D341Med (cell line): ENCODE data around the gene PRKCD.
A peak's percentile ranks its signal among the peaks of the same experiment; 100 is the strongest.

Source experiments
- DNase-seq: peaks from one replicate; pipeline ENCODE4 v3.0.0; 2012; ENCODE audit warnings: low spot score

The PRKCD gene

DNA sequence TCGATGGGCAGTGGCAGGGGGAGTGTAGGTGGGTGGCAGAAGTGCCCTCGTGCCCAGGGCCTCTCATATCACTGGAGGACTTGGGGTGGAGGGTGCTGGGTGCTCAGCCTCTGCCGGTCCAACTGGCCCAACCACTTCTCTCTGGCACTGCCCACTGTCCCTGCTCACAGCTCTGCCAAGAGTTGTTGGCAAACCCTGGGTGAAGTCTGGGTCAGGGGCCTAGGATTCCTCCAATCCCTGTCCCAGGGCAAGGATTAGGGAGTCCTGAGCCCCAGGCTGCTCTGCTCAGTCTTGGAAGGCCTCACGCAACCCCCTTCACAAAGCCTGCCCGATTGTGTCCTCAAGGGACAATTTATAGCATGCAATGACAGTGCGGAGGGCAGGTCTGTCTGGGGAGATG is 5.2 kb upstream of the PRKCD start:
- DNase-seq = peak; percentile 50

DNA sequence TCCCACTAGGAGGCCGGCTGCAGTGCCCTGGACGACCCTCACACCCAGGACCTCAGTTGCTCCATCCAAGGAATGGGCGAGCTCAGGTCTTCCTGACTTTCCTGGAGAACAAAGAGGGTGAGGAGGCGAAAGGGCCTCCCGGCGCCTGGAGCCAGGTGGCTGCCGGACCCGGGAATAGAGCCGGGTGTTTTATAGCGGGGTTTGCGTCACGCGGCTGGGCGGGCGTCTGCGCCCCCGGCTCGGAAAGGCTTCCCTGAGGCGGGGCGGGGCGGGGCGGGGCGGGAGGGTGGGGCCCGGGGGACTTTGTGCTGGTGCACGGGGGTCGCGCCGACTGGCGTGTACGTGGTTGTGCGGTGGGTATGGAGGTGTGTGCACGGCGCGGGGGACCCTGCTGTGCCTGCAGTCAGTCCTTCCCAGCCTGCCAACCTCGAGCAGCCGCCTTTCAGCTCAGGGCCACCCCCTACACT is 4.6 kb upstream of the PRKCD start:
- no peak for DNase-seq

DNA sequence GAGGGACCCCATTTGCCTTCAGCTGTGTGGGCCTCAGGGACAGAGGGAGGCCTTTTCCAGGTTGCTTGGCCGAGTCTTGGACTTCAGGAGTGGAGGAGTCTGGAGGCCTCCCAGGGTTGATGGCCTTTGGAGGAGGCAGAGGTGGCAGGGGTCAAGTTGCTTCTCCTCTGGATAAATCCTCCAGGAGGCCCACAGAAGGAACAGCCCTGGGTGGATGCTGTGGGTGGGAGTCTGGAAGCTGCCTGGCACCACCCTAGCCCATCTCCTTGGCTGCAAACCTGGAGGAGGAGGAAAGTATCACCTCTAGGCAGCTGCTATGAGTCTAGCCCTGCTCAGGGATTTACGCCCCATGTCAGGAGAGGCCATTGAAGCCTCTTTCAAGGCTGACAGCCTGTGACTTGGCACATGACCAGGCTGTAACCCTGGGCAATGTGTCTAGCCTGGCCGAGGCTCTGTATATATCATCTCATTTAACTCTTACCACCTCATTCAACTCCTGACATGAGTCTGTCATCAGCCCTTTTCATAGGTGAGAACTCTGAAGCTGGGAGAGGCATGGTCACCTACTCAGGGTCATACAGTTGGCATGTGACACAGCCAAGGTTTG is 2.9 kb upstream of the PRKCD start:
- DNase-seq = no peak

GRCh38 chr3:53158765-53159155 is 2.2 kb upstream of the PRKCD start:
- DNase-seq = no peak

DNA sequence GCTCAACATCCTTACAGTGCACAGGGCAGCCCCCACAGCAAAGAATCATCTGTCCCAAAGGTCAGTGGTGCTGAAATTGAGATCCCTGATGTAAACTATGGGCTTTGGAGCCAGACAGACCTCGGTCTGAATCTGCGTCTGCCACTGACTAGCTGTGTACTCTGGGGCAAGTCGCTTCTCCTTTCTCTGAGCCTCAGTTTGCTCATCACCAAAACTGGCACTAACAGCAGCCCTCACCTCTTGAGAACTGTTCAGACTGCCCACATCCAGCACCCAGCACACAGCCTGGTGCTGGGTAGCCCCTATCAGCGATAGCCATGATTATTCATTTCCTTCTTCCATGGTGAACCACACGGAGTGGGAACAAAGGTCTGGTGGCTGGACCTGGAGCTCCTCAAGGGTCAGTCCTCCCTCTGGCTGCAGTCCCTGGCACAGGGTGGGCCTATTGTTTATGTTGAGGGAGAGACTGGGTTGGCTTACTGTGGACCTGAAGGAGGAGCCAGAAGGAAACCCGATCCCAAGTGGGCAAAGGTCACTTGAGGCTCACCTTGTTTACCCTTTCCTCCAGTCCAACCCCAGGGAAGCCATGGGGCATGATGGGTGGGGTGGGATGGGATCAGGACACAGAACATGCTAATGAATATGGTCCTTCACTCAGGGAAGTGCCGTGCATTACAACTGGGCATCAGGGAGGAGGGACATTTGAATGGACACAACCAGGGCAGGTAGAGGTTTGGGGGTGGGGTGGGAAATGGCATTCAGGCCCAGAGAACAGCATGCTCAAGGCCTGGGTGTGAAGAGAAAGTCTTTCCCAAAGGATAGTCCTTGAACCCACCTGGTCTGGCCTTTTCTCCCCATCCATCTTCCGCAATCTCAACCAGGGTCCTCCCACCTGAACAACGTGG is 1.6 kb upstream of the PRKCD start:
- no peak for DNase-seq

DNA sequence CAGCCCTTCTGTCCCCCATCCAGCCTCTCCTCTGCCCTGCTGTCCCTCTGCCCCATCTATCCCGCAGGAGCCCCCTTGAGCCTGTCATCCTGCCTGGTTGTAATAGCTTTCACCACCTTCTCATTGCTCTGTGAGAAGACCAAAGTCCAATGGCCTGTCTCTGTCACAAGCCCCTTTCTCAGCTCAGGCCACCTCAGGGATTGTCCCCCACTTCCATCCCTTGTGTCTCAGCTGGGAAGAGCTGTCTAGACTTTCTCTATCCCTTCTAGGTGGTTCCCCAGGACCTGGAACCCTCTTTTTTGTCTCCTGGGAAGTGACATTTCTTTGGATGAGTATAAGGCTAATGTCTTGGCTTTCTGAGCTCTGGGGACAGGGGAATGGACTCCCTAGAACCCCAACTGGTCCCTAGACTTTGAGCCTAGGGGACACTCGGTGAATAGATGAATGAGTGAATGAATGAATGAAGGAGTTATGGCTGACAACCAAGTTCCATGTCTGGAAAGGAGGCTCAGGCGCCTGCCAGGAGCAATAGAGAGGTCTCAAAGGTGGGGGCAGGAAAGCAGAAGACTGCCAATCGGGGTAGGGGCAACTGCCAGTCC is 849 bp upstream of the PRKCD start:
- no peak for DNase-seq

GRCh38 chr3:53161450-53161819 is 426 bp downstream of the PRKCD start:
- DNase-seq = no peak

- peak; percentile 82 for DNase-seq
Observed at GRCh38 chr3:53161820-53162671, 1.0 kb downstream of the PRKCD start.

DNA sequence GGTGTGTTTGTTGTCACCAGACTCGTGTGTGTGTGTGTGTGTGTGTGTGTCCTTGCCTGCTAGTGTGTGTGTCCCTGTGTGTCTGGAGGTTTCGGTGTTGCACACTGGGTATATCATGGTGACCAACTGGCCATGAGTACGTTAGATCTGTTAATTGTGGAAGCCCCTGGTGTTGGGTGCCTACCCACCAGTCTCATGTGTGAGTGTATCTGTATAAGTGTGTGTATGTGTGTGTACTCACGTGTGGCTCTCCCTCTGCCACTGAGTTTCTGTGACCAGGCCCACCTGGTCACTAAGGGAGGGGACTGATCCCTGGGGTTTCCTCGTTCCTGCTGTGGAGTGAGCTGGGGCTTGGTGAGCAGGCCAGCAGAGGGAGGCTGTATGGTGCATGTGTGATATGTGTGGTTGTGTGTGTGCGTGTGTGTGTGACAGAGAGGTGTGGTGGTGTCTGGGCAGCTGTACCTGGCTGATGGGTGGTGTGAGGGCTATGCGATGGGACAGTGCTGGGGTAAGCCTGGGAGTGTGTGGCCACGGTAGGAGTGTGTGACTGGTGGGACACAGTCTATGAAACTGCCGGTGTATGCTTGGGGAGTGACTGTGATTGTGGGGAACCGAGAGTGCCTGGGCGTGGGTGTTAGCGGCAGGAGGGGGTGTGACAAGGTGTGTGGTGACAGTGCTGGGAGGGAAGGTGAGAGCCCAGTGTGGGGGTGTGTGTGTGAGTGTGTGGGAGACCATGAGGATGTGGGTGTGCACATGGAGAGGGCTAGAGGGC is 1.8 kb downstream of the PRKCD start:
- no peak for DNase-seq

GRCh38 chr3:53163444-53164387 is 2.7 kb downstream of the PRKCD start:
- no peak for DNase-seq

DNA sequence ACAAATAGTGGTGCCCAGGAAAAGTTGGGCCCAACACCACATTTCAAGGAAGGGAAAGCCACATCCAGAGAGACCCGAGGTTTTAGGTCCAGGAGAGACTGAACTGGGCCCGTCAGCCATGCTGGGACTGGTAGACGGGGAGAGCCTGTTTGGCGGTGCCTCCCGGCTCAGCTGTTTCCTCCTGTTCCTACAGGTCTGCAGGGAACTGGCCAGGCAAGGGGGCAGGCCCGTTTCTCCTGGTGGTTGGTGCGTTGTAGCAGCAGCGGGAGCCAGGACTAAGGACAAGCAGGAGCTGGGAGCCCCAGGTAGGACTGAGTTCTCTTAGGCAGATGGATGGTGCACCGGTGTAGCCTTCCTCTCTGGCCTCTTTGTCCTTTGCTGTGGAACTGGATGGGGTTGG is 3.9 kb downstream of the PRKCD start:
- DNase-seq = no peak

DNA sequence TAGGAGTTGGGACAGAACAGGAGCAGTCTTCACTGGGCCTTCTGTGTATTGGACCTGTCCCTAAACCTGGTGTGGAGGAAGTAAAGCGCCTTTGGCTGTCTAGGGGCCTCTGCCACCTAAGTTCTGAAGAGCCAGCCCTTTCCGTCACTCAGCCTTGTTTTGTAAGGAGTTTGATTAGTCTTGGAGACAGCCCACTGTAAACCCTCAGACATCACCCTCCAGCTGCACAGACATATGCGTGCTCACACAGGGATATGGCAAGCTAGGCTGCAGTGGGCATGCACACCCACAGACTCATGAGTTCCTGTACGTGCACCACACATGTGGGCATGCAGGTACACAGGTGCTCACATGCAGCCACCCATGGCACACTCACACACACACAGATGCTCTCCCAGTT is 5.2 kb downstream of the PRKCD start:
- no peak for DNase-seq

DNA sequence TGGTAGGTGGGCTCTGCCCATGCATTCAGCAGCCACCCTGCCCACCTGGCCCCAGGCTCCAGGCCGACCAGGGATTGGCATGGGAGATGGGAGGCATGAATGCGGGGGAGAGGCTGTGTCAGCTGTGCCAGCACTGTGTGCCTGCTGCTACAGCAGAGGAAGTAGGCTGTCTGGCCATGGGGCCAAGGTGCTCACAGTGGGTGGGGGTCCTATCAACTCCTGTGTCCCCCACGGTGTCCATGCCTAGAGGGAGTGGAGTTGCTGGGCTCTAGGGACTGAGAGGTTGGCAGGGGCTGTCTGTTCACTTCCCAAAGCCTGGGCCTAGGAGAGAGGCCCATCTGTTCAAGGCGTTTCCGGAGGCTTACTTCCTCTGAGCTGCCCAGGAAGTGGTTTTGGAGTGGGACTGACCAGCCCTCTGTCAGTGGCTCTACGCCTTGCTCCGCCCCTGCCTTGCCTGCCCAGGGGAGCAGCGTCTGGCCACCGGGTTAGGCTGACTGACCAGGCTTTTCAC is 5.8 kb downstream of the PRKCD start:
- DNase-seq = no peak

DNA sequence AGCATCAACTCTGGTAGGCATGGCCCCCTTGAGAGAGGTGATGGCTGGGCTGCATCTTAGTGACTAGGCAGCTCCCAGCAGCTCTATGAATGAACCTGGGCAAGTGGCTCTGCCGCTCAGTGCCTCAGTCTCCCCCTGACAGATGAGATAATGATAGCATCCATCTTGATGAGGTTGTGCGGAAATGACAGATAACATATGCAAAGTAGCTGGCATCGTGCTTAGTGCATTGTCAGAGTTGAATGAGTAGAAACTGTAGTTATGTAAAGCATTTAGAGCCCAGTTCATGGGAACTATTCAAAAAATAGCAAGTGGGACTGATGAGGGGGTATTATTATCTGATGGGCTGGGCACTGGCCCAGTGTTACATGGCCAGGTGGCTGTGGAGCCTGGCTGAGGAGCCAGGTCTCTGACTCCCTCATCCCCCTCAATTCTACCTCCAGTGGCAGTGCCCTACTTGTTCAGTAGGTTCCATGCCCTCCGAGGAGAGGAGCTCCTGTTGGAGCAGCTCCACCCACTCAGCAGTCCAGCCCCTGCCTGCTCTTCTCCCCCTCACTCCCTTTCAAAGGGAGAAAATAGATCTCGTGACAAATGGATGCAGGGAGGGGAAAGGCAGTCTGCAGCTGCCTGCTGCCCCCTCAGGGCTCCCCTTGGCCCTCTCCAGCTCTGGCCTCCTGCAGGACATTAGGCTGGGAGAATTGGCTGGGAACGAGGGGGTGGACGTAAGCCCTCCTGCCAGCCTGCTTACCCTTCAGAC is 6.6 kb downstream of the PRKCD start:
- DNase-seq = no peak

GRCh38 chr3:53168175-53168923 is 7.3 kb downstream of the PRKCD start:
- no peak for DNase-seq

GRCh38 chr3:53169045-53169831 is 8.2 kb downstream of the PRKCD start:
- no peak for DNase-seq

- DNase-seq = no peak
Observed at GRCh38 chr3:53169832-53170324, 8.9 kb downstream of the PRKCD start.
